ENCODE results near the gene STK32C. TPM values are rescaled to one million over a fixed set of nuclear protein-coding genes. Genes with fewer than 3 reads are reported as not detected.

Gene STK32C
- total and polyA plus RNA-seq, 2 donors from 2014 or later, result 11.6 to 14.4 TPM

DNA sequence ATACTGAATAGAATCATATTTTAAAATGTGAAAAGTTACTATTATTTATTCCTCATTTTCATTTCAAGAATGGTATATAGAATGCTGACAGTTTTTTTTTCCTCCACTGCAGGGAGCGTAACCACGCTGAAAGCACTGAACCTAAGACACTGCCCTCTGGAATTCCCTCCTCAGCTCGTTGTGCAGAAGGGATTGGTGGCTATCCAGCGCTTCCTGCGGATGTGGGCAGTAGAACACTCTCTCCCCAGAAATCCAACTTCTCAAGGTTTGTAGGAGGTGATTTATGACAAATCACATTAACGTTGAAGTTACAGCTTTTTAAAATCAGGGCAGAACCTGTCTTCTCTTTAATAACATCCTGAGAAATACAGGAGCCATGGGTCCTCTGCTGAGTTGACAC, 36.6 kb upstream of the STK32C start:
- peak in 1 of 5 donors; percentile 39 for DNase-seq
- Histone ChIP-seq H3K4me3 (ENCODE audit: low read length in 3 of 3) (no peak overlapping the region), H3K9ac (ENCODE audit: low read length in 3 of 3) (no peak overlapping the region), H3K4me1 (ENCODE audit: control insufficient read depth in 2 of 3, insufficient read depth in 2 of 3, low read depth in 1 of 3, low read length in 3 of 3) (no peaks in the 10 kb centered on the region), H3K9me3 (ENCODE audit: control insufficient read depth in 2 of 3, insufficient read depth in 1 of 3, low read length in 3 of 3) (no peaks in the 10 kb centered on the region), H3K36me3 (ENCODE audit: control insufficient read depth in 2 of 3, insufficient read depth in 3 of 3, low read length in 3 of 3) (peaks cover 0 to 14% (median 9%) of the 10 kb centered on the region in 3 donors), H3K27ac (ENCODE audit: low read depth in 2 of 2, low read length in 2 of 2) (no peak overlapping the region), H3K27me3 (ENCODE audit: control insufficient read depth, insufficient read depth, low read length) (no peaks in the 10 kb centered on the region)
- TF ChIP-seq, protein P1, sequence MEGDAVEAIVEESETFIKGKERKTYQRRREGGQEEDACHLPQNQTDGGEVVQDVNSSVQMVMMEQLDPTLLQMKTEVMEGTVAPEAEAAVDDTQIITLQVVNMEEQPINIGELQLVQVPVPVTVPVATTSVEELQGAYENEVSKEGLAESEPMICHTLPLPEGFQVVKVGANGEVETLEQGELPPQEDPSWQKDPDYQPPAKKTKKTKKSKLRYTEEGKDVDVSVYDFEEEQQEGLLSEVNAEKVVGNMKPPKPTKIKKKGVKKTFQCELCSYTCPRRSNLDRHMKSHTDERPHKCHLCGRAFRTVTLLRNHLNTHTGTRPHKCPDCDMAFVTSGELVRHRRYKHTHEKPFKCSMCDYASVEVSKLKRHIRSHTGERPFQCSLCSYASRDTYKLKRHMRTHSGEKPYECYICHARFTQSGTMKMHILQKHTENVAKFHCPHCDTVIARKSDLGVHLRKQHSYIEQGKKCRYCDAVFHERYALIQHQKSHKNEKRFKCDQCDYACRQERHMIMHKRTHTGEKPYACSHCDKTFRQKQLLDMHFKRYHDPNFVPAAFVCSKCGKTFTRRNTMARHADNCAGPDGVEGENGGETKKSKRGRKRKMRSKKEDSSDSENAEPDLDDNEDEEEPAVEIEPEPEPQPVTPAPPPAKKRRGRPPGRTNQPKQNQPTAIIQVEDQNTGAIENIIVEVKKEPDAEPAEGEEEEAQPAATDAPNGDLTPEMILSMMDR (IDR thresholded peaks at IDR 0.05; ENCODE audit: borderline replicate concordance, extremely low read depth, insufficient read depth), result no peak
- FAIRE-seq, result no peak
- intact Hi-C loops (cut with DNase I), result no loop called here

DNA sequence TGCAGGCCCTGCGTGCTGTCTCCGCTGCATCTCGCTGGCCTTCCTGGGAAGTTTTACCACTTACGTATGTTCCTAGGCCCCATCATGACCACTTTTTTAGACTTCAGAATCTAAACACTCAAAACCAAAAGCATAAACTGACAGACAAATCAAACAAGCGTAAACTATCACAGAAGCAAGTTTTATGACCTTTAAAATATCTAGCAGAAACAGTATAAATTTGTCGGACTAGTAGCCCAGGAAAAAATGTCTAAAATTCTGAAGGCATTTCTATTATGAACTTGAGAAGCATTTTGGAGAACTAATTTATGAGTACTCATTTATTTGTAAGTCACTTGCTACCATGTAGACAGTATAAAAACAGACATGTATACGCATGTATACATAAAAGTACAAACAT, 34.8 kb upstream of the STK32C start:
- DNase-seq, result no peak
- intact Hi-C loops (cut with DNase I), result no loop called here
- Histone ChIP-seq H3K27me3 (ENCODE audit: control insufficient read depth, insufficient read depth, low read length) (no peaks in the 10 kb centered on the region), H3K36me3 (ENCODE audit: control insufficient read depth in 2 of 3, insufficient read depth in 3 of 3, low read length in 3 of 3) (peaks cover 0 to 7% (median 7%) of the 10 kb centered on the region in 3 donors), H3K27ac (ENCODE audit: low read depth in 2 of 2, low read length in 2 of 2) (no peak overlapping the region), H3K4me1 (ENCODE audit: control insufficient read depth in 2 of 3, insufficient read depth in 2 of 3, low read depth in 1 of 3, low read length in 3 of 3) (no peaks in the 10 kb centered on the region), H3K9me3 (ENCODE audit: control insufficient read depth in 2 of 3, insufficient read depth in 1 of 3, low read length in 3 of 3) (no peaks in the 10 kb centered on the region), H3K9ac (ENCODE audit: low read length in 3 of 3) (no peak overlapping the region), H3K4me3 (ENCODE audit: low read length in 3 of 3) (no peak overlapping the region)
- FAIRE-seq, result no peak
- TF ChIP-seq, protein P1 (IDR thresholded peaks at IDR 0.05; ENCODE audit: borderline replicate concordance, extremely low read depth, insufficient read depth), result no peak

DNA sequence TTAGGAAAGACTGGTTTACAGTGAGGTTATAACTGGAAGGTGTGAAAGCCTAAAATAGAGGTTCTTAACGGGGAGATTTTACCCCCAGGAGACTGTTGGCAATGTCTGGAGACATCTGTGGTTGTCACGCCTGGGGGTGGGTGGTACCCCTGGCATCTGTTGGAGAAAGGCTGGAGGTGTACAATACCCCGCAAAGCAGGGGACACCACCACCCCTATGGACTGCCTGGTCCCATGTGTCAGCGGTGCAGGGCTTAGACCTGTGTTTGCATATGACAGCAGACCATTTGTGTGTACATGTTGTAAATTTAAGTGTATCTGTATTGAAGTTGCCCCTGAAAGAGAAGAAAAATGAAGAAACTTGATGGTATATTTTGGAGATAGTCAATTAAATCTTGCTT, 34.0 kb upstream of the STK32C start:
- no peak overlapping the region for H3K9ac ChIP-seq (ENCODE audit: low read length in 3 of 3)
- H3K36me3 ChIP-seq (ENCODE audit: control insufficient read depth in 2 of 3, insufficient read depth in 3 of 3, low read length in 3 of 3), result peaks cover 0 to 7% (median 7%) of the 10 kb centered on the region in 3 donors
- H3K4me1 ChIP-seq (ENCODE audit: control insufficient read depth in 2 of 3, insufficient read depth in 2 of 3, low read depth in 1 of 3, low read length in 3 of 3), result no peaks in the 10 kb centered on the region
- DNase-seq (peak in 1 of 5 donors; percentile 18), FAIRE-seq (no peak)
- H3K27me3 ChIP-seq (ENCODE audit: control insufficient read depth, insufficient read depth, low read length), result no peaks in the 10 kb centered on the region
- H3K9me3 ChIP-seq (ENCODE audit: control insufficient read depth in 2 of 3, insufficient read depth in 1 of 3, low read length in 3 of 3), result no peaks in the 10 kb centered on the region
- TF ChIP-seq, protein P1 (IDR thresholded peaks at IDR 0.05; ENCODE audit: borderline replicate concordance, extremely low read depth, insufficient read depth), result no peak
- H3K4me3 ChIP-seq (ENCODE audit: low read length in 3 of 3), result no peak overlapping the region
- no peak overlapping the region for H3K27ac ChIP-seq (ENCODE audit: low read depth in 2 of 2, low read length in 2 of 2)
- intact Hi-C loops (cut with DNase I), result no loop called here

DNA sequence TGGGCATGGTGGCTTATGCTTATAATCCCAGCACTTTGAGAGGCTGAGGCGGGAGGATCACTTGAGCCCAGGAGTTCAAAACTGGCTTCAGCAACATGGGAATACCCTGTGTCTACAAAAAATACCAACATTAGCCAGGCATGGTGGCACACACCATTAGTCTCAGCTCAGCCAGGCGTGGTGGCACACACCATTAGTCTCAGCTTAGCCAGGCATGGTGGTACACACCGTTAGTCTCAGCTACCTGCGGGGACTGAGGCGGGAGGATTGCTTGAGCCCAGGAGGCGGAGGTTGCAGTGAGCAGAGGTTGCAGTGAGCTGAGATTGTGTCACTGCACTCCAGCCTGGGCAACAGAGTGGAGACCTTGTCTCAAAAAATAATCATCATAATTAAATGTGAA, 33.3 kb upstream of the STK32C start:
- Histone ChIP-seq H3K9me3 (ENCODE audit: control insufficient read depth in 2 of 3, insufficient read depth in 1 of 3, low read length in 3 of 3) (no peaks in the 10 kb centered on the region), H3K4me1 (ENCODE audit: control insufficient read depth in 2 of 3, insufficient read depth in 2 of 3, low read depth in 1 of 3, low read length in 3 of 3) (no peaks in the 10 kb centered on the region), H3K9ac (ENCODE audit: low read length in 3 of 3) (no peak overlapping the region), H3K27me3 (ENCODE audit: control insufficient read depth, insufficient read depth, low read length) (no peaks in the 10 kb centered on the region), H3K27ac (ENCODE audit: low read depth in 2 of 2, low read length in 2 of 2) (no peak overlapping the region), H3K4me3 (ENCODE audit: low read length in 3 of 3) (no peak overlapping the region), H3K36me3 (ENCODE audit: control insufficient read depth in 2 of 3, insufficient read depth in 3 of 3, low read length in 3 of 3) (peaks cover 0 to 7% (median 7%) of the 10 kb centered on the region in 3 donors)
- DNase-seq (peak in 1 of 5 donors; percentile 36), FAIRE-seq (no peak)
- TF ChIP-seq, protein P1 (IDR thresholded peaks at IDR 0.05; ENCODE audit: borderline replicate concordance, extremely low read depth, insufficient read depth), result no peak
- intact Hi-C loops (cut with DNase I), result no loop called here
